ENCODE results near the gene AGA.

DNA sequence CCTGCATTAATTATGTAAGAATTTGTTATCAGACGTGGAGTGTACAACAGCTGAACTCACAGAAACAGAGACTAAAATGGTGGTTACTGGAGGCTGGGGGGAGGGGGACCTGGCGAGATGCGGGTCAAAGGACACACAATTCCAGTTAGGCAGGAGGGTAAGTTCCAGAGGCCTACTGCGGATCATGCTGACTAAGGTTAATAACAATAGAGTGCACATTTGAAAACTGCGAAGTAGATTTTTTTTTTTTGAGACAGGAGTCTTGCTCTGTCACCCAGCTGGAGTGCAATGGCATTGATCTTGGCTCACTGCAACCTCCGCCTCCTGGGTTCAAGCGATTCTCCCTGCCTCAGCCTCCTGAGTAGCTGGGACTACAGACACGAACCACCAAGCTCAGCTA is 7.6 kb downstream of the AGA start:
- TF ChIP-seq, protein P1, sequence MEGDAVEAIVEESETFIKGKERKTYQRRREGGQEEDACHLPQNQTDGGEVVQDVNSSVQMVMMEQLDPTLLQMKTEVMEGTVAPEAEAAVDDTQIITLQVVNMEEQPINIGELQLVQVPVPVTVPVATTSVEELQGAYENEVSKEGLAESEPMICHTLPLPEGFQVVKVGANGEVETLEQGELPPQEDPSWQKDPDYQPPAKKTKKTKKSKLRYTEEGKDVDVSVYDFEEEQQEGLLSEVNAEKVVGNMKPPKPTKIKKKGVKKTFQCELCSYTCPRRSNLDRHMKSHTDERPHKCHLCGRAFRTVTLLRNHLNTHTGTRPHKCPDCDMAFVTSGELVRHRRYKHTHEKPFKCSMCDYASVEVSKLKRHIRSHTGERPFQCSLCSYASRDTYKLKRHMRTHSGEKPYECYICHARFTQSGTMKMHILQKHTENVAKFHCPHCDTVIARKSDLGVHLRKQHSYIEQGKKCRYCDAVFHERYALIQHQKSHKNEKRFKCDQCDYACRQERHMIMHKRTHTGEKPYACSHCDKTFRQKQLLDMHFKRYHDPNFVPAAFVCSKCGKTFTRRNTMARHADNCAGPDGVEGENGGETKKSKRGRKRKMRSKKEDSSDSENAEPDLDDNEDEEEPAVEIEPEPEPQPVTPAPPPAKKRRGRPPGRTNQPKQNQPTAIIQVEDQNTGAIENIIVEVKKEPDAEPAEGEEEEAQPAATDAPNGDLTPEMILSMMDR (IDR thresholded peaks at IDR 0.05; ENCODE audit: control extremely low read depth in 1 of 3, insufficient read depth in 1 of 3, low read depth in 1 of 3, low read length in 3 of 3): no peak
- TF ChIP-seq HDAC2 (IDR thresholded peaks at IDR 0.05; ENCODE audit: borderline replicate concordance in 1 of 2, low read depth in 2 of 2, low read length in 2 of 2) (no peak), POLR2A (IDR thresholded peaks at IDR 0.05; ENCODE audit: control extremely low read depth in 1 of 2, low read depth in 2 of 2, low read length in 2 of 2) (no peak), RAD21 (IDR thresholded peaks at IDR 0.05 in 1 of 2, conservative IDR thresholded peaks at IDR 0.05 in 1 of 2; ENCODE audit: low read depth in 2 of 2, low read length in 2 of 2) (no peak), EP300 (IDR thresholded peaks at IDR 0.05; ENCODE audit: borderline replicate concordance in 1 of 2, low read depth in 2 of 2, low read length in 2 of 2) (no peak), CTBP2 (IDR thresholded peaks at IDR 0.05; ENCODE audit: borderline replicate concordance, insufficient read depth, insufficient read length, low read length) (no peak), YY1 (IDR thresholded peaks at IDR 0.05; ENCODE audit: low read depth, low read length) (no peak), CHD1 (IDR thresholded peaks at IDR 0.05; ENCODE audit: low read depth, low read length) (no peak)
